ENCODE data around the gene MPRIP. TPM values are rescaled to one million over a fixed set of nuclear protein-coding genes. Genes with fewer than 3 reads are reported as not detected.
A peak's percentile ranks its signal among the peaks of the same experiment; 100 is the strongest.

The MPRIP gene
- total and polyA plus RNA-seq, 2 of the 13 experiments (the other 11 are each of a cell fraction or from before 2014, with no cell fraction given) = 50.2 to 52.4 TPM

GRCh38 chr17:17041571-17042383, 480 bp upstream of the MPRIP start:
- H3K4me1 ChIP-seq (ENCODE audit: insufficient read depth, low read length) = peaks cover 68% of the 10 kb centered on the region
- FAIRE-seq = no peak
- H3K79me2 ChIP-seq (ENCODE audit: insufficient read depth, low read length) = peaks cover 40% of the 10 kb centered on the region
- no peaks in the 10 kb centered on the region; a peak in 1 of 5 replicates for H3K27me3 ChIP-seq (ENCODE audit: control insufficient read depth in 1 of 2, insufficient read depth in 2 of 2, low read length in 2 of 2)
- peak; percentile 95 for DNase-seq (ENCODE audit: low spot score)
- H2AFZ ChIP-seq (ENCODE audit: low read length) = peak overlapping the region; percentile 74
- H3K36me3 ChIP-seq (replicated peaks in 1 of 2; ENCODE audit: control insufficient read depth in 1 of 2, insufficient read depth in 2 of 2, low read length in 2 of 2) = no peaks in the 10 kb centered on the region
- ChIA-PET POLR2A (interaction anchor here (0.7 to 4.9 kb wide), 7 partner anchors 10 to 1137 kb away, joined by 3 to 30 read pairs (median 4); partner anchors contain the start of genes FLCN and UBB), CTCF (ENCODE audit: low intra/inter-chr PET ratio, low total read pairs) (no interaction called here)
- WGBS (ENCODE audit: low lambda C conversion rate) = 2% methylated on average over 13 of the region's 44 CpGs
- H3K4me2 ChIP-seq (ENCODE audit: low read depth, low read length) = peak overlapping the region; percentile 96
- peak overlapping the region; percentile 41; the same call in 1 of the 2 replicates for H3K9ac ChIP-seq (ENCODE audit: insufficient read depth, low read depth, low read length)
- in situ Hi-C loops (cut with HindIII; ENCODE audit: extremely low pct_ligation_motif_present, low pct_unique_long_range_greater_than_20kb) (no loop called here), intact Hi-C loops (cut with micrococcal nuclease; ENCODE audit: unreplicated experiment) (loop anchor here (1.0 to 5.0 kb wide), 3 partner anchors 9 to 39 kb away; no protein-coding TSS in a partner anchor)
- ATAC-seq = peak; percentile 95
- no peaks in the 10 kb centered on the region for H3K9me3 ChIP-seq (ENCODE audit: low read length)
- H3K27ac ChIP-seq (ENCODE audit: extremely low read length, insufficient read depth, low read length) = no peak overlapping the region
- BruUV-seq (replicated peaks) = no TSS peak
- peaks cover 12% of the 10 kb centered on the region; the same call in 1 of the 2 replicates for H4K20me1 ChIP-seq (ENCODE audit: insufficient read depth, low read length)
- H3K4me3 ChIP-seq (replicated peaks in 1 of 3; ENCODE audit: insufficient read depth in 1 of 3, low read depth in 2 of 3, low read length in 3 of 3) = peak overlapping the region; percentile 58 to 78 (median 72)
- no peak for TF ChIP-seq KIAA2018 (CRISPR knock-in tag; IDR thresholded peaks at IDR 0.05; ENCODE audit: borderline replicate concordance)
- TF ChIP-seq YY1 (IDR thresholded peaks at IDR 0.05; ENCODE audit: insufficient read depth, insufficient replicate concordance, low read depth, low read length) = peak; percentile 64
- peak; percentile 59; the same call in 1 of the 2 replicates for TF ChIP-seq MXD1 (CRISPR knock-in tag; IDR thresholded peaks at IDR 0.05)
- peak; percentile 39; the same call in 1 of the 2 replicates for TF ChIP-seq IKZF5 (CRISPR knock-in tag; IDR thresholded peaks at IDR 0.05)
- peak; percentile 44; the same call in 1 of the 2 replicates for TF ChIP-seq EEA1 (CRISPR knock-in tag; IDR thresholded peaks at IDR 0.05; ENCODE audit: borderline replicate concordance)
- no peak for TF ChIP-seq HNRNPL (IDR thresholded peaks at IDR 0.05; ENCODE audit: low read depth, low read length)
- TF ChIP-seq SKIL (CRISPR knock-in tag; IDR thresholded peaks at IDR 0.05; ENCODE audit: borderline replicate concordance) = no peak
